ENCODE measurements around the gene TYW1.
"Not testable (repeated sequence)": the region's sequence is repeated elsewhere in the genome, so short reads cannot be mapped to it uniquely, and the experiment has no call there.

TYW1 gene

GRCh38 chr7:66996444-66997191, at the start of gene TYW1:
TSS of gene TYW1 (plus strand) at chr7:66996833. CDS start at chr7:66996979, 146 bp downstream.
- peak; percentile 99 for DNase-seq

GRCh38 chr7:66948480-66949109, 48.0 kb upstream of the TYW1 start:
- DNase-seq, result no peak

- no peak for DNase-seq
Observed at GRCh38 chr7:66950311-66950710, 46.3 kb upstream of the TYW1 start.

- no peak for DNase-seq
Observed at GRCh38 chr7:66950763-66951162, 45.9 kb upstream of the TYW1 start.

- DNase-seq, result no peak
Observed at GRCh38 chr7:66952343-66953043, 44.1 kb upstream of the TYW1 start.

GRCh38 chr7:66953044-66953427, 43.6 kb upstream of the TYW1 start:
- no peak for DNase-seq

GRCh38 chr7:66957595-66958290, 38.9 kb upstream of the TYW1 start:
- peak; percentile 24 for DNase-seq

- no peak for DNase-seq
Observed at GRCh38 chr7:66958538-66959350, 37.9 kb upstream of the TYW1 start.

- no peak for DNase-seq
Observed at GRCh38 chr7:66960192-66960591, 36.4 kb upstream of the TYW1 start.

- no peak for DNase-seq
Observed at GRCh38 chr7:66961096-66961495, 35.5 kb upstream of the TYW1 start.

- DNase-seq, result no peak
Observed at GRCh38 chr7:66964411-66964810, 32.2 kb upstream of the TYW1 start.

- DNase-seq, result no peak
Observed at GRCh38 chr7:66967029-66967428, 29.6 kb upstream of the TYW1 start.

- peak; percentile 30 for DNase-seq
Observed at GRCh38 chr7:66969001-66969400, 27.6 kb upstream of the TYW1 start.

- DNase-seq, result peak; percentile 22
Observed at GRCh38 chr7:66970310-66970709, 26.3 kb upstream of the TYW1 start.

GRCh38 chr7:66974986-66975590, 21.5 kb upstream of the TYW1 start:
- DNase-seq, result peak; percentile 45

- not testable (repeated sequence) for DNase-seq
Observed at GRCh38 chr7:66978312-66978711, 18.3 kb upstream of the TYW1 start.

GRCh38 chr7:66979013-66979412, 17.6 kb upstream of the TYW1 start:
- not testable (repeated sequence) for DNase-seq

- not testable (repeated sequence) for DNase-seq
Observed at GRCh38 chr7:66980336-66980735, 16.3 kb upstream of the TYW1 start.

- not testable (repeated sequence) for DNase-seq
Observed at GRCh38 chr7:66989552-66989951, 7.1 kb upstream of the TYW1 start.

GRCh38 chr7:66994051-66994450, 2.6 kb upstream of the TYW1 start:
- peak; percentile 9 for DNase-seq

- DNase-seq, result peak; percentile 83
Observed at GRCh38 chr7:66994691-66995049, 2.0 kb upstream of the TYW1 start.
